Glutamatergic neuron (in vitro differentiated cells): ENCODE measurements around the gene WDR49. TPM values are rescaled to one million over a fixed set of nuclear protein-coding genes. Genes with fewer than 3 reads are reported as not detected.
A peak's percentile ranks its signal among the peaks of the same experiment; 100 is the strongest.

Source experiments
- DNase-seq: peaks from one replicate; pipeline ENCODE4 v3.0.0; 2022
- H3K27ac Mint-ChIP-seq: one replicate; pipeline ENCODE4 v1.8.0; 2020; ENCODE audit warnings: mild to moderate bottlenecking, mixed read lengths, inconsistent platforms; ENCODE audit not compliant: unreplicated experiment
- H3K27me3 Mint-ChIP-seq: one replicate; pipeline ENCODE4 v1.8.0; 2020; ENCODE audit warnings: mild to moderate bottlenecking, moderate library complexity, mixed read lengths, inconsistent platforms; ENCODE audit not compliant: unreplicated experiment
- H3K36me3 Mint-ChIP-seq: one replicate; pipeline ENCODE4 v1.8.0; 2020; ENCODE audit warnings: mild to moderate bottlenecking, mixed read lengths, inconsistent platforms; ENCODE audit not compliant: unreplicated experiment
- H3K4me1 Mint-ChIP-seq: one replicate; pipeline ENCODE4 v1.8.0; 2020; ENCODE audit warnings: mild to moderate bottlenecking, low read depth, mixed read lengths, inconsistent platforms; ENCODE audit not compliant: unreplicated experiment
- H3K4me3 Mint-ChIP-seq: one replicate; pipeline ENCODE4 v1.8.0; 2020; ENCODE audit warnings: mild to moderate bottlenecking, mixed read lengths, inconsistent platforms; ENCODE audit not compliant: unreplicated experiment
- H3K9me3 Mint-ChIP-seq: one replicate; pipeline ENCODE4 v1.8.0; 2020; ENCODE audit warnings: mild to moderate bottlenecking, moderate library complexity, mixed read lengths, inconsistent platforms; ENCODE audit not compliant: unreplicated experiment
- total RNA-seq: library from RNA; stranded (reverse); fragmentation: NEBNext Ultra II Directional; extraction: Animal tissue kit (Norgen Biotek cat#: 25700); gene quantifications from one replicate; pipeline ENCODE4 v1.2.1, GENCODE V29; 2021; ENCODE audit not compliant: unreplicated experiment
- TF ChIP-seq, protein P1 (sequence below): fragments of 200-600 bp; sonication (generic); IDR thresholded peaks from one replicate; pipeline ENCODE4 v1.5.0; 2021; ENCODE audit not compliant: partially characterized antibody, unreplicated experiment

WDR49 gene
- total RNA-seq, 1 donor from 2014 or later: 0.76 TPM

DNA sequence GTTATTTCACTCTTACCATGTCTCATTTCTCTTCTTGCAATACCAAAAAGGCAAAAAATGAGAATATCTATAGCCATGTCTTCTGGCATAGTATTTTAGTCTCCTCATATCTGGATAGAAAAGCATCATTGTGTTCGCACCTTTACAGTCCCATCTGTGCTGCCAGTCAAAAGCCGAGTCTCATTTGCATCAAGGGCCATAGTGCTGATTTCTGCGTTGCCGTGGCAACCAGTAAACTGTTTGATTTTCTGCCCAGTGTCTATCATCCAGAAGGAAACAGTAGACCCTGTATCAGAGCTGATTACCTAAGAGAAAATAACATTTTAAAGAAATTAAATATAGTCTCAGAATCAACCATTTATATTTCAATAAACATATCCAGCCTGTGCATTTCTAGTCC is 93.8 kb downstream of the WDR49 start:
- DNase-seq: peak; percentile 66
- no peak overlapping the region for H3K27ac Mint-ChIP-seq
- TF ChIP-seq, protein P1, sequence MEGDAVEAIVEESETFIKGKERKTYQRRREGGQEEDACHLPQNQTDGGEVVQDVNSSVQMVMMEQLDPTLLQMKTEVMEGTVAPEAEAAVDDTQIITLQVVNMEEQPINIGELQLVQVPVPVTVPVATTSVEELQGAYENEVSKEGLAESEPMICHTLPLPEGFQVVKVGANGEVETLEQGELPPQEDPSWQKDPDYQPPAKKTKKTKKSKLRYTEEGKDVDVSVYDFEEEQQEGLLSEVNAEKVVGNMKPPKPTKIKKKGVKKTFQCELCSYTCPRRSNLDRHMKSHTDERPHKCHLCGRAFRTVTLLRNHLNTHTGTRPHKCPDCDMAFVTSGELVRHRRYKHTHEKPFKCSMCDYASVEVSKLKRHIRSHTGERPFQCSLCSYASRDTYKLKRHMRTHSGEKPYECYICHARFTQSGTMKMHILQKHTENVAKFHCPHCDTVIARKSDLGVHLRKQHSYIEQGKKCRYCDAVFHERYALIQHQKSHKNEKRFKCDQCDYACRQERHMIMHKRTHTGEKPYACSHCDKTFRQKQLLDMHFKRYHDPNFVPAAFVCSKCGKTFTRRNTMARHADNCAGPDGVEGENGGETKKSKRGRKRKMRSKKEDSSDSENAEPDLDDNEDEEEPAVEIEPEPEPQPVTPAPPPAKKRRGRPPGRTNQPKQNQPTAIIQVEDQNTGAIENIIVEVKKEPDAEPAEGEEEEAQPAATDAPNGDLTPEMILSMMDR: no peak
- no peaks in the 10 kb centered on the region for H3K27me3 Mint-ChIP-seq
- no peak overlapping the region for H3K4me3 Mint-ChIP-seq
- no peaks in the 10 kb centered on the region for H3K4me1 Mint-ChIP-seq
- H3K9me3 Mint-ChIP-seq: no peaks in the 10 kb centered on the region
- H3K36me3 Mint-ChIP-seq: no peaks in the 10 kb centered on the region

DNA sequence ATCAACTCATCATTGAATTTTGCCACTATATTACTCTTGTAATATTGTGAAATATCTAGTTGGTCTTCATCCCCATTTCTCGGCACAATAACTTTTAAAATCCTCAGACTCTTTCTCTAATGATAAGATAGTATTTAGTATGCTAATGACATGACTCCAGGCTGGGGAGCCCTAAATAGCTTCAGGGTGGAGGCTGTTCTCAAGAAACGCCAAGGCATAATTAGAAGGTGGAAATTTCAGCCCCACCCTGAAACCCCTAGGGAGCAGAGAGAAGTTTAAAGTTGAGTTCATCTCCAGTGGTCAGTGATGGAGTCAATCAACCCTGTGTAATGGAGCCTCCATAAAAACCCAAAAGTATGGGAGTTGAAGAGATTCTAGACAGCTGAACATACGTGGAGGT is 98.8 kb downstream of the WDR49 start:
- H3K36me3 Mint-ChIP-seq: no peaks in the 10 kb centered on the region
- H3K27me3 Mint-ChIP-seq: no peaks in the 10 kb centered on the region
- no peak overlapping the region for H3K27ac Mint-ChIP-seq

GRCh38 chr3:167538081-167538480 is 115.7 kb downstream of the WDR49 start:
- Mint-ChIP-seq H3K4me1 (no peaks in the 10 kb centered on the region), H3K36me3 (no peaks in the 10 kb centered on the region), H3K27ac (no peak overlapping the region), H3K4me3 (no peak overlapping the region), H3K9me3 (no peaks in the 10 kb centered on the region), H3K27me3 (no peaks in the 10 kb centered on the region)
- DNase-seq: no peak
- TF ChIP-seq, protein P1: no peak

More for the DNA sequence above, 98.8 kb downstream of the WDR49 start:
- no peaks in the 10 kb centered on the region for H3K9me3 Mint-ChIP-seq
- TF ChIP-seq, protein P1: no peak
- no peak overlapping the region for H3K4me3 Mint-ChIP-seq
- no peaks in the 10 kb centered on the region for H3K4me1 Mint-ChIP-seq
- DNase-seq: no peak

- H3K4me1 Mint-ChIP-seq: no peaks in the 10 kb centered on the region
- TF ChIP-seq, protein P1: no peak
- H3K9me3 Mint-ChIP-seq: no peaks in the 10 kb centered on the region
- H3K4me3 Mint-ChIP-seq: no peak overlapping the region
- H3K27ac Mint-ChIP-seq: no peak overlapping the region
- H3K27me3 Mint-ChIP-seq: no peaks in the 10 kb centered on the region
- no peaks in the 10 kb centered on the region for H3K36me3 Mint-ChIP-seq
- DNase-seq: no peak
Observed at GRCh38 chr3:167521006-167521355, 132.8 kb downstream of the WDR49 start.

- H3K36me3 Mint-ChIP-seq: no peaks in the 10 kb centered on the region
- H3K4me3 Mint-ChIP-seq: no peak overlapping the region
- H3K27ac Mint-ChIP-seq: no peak overlapping the region
- no peaks in the 10 kb centered on the region for H3K4me1 Mint-ChIP-seq
- no peak for DNase-seq
- no peaks in the 10 kb centered on the region for H3K9me3 Mint-ChIP-seq
- TF ChIP-seq, protein P1: no peak
- no peaks in the 10 kb centered on the region for H3K27me3 Mint-ChIP-seq
Observed at GRCh38 chr3:167520266-167521005, 133.3 kb downstream of the WDR49 start.
